IMR-90 (cell line): ENCODE results near the gene GLB1L. TPM values are rescaled to one million over a fixed set of nuclear protein-coding genes. Genes with fewer than 3 reads are reported as not detected.
A peak's percentile ranks its signal among the peaks of the same experiment; 100 is the strongest.

Experiments
- ATAC-seq: fragments of 200-7000 bp; cut with Tn5 transposase; 2 replicates; pipeline ENCODE4 v1.9.1; 2020; ENCODE audit warnings: low read depth, mild to moderate bottlenecking, moderate library complexity
- BruUV-seq: library from RNA; stranded (reverse); fragments of 400-500 nt; replicated peaks from 2 replicates; lab custom pipeline; 2021; lab: Mats Ljungman, UMichigan
- CTCF ChIA-PET: fragments of 300-600 bp; formaldehyde crosslinking; extraction: SDS; loops from one replicate; lab custom pipeline; 2021; ENCODE audit warnings: antibody characterized with exemption; lab: Yijun Ruan, JAX
- POLR2A ChIA-PET: fragments of 300-600 bp; sonication (Branson Sonifier 250); formaldehyde crosslinking; loops from one replicate; lab custom pipeline; 2022; ENCODE audit warnings: antibody characterized with exemption; ENCODE audit not compliant: unreplicated experiment; lab: Charles Lee
- DNase-seq: peaks from one replicate; pipeline ENCODE4 v3.0.0; 2013
- H2AFZ ChIP-seq: replicated peaks from 2 replicates; pipeline ENCODE3; 2013; ENCODE audit warnings: low read length, mild to moderate bottlenecking; ENCODE audit not compliant: poor library complexity
- H2AK5ac ChIP-seq: 2 replicates; pipeline ENCODE4 v1.6.1; 2013; ENCODE audit warnings: low read depth, low read length, inconsistent platforms
- H2AK9ac ChIP-seq: replicated peaks from 2 replicates; pipeline ENCODE3; 2013; ENCODE audit warnings: mild to moderate bottlenecking, low read depth, low read length, moderate library complexity; ENCODE audit not compliant: poor library complexity
- H2BK120ac ChIP-seq: 2 replicates; pipeline ENCODE4 v1.6.1; 2013; ENCODE audit warnings: low read depth, low read length, inconsistent platforms
- H2BK15ac ChIP-seq: 3 replicates; pipeline ENCODE4 v1.6.1; 2013; ENCODE audit warnings: low read depth, low read length, inconsistent platforms
- H2BK20ac ChIP-seq: 2 replicates; pipeline ENCODE4 v1.6.1; 2013; ENCODE audit warnings: low read depth, mild to moderate bottlenecking, inconsistent platforms, low read length, moderate library complexity
- H2BK5ac ChIP-seq: 2 replicates; pipeline ENCODE4 v1.6.1; 2013; ENCODE audit warnings: mild to moderate bottlenecking, low read depth, low read length, inconsistent platforms; ENCODE audit not compliant: poor library complexity, severe bottlenecking
- H3K14ac ChIP-seq: replicated peaks from 2 replicates; pipeline ENCODE4 v1.6.1; 2013; ENCODE audit warnings: low read depth, low read length, inconsistent platforms
- H3K18ac ChIP-seq: 2 replicates; pipeline ENCODE4 v1.6.1; 2013; ENCODE audit warnings: low read depth, low read length, control low read depth
- H3K23ac ChIP-seq: 2 replicates; pipeline ENCODE4 v1.6.1; 2013; ENCODE audit warnings: low read depth, low read length, inconsistent platforms
- H3K27ac ChIP-seq: 2 replicates; pipeline ENCODE4 v1.5.1; 2013; ENCODE audit warnings: mild to moderate bottlenecking, control low read depth, low read length; ENCODE audit not compliant: insufficient read depth
- H3K27me3 ChIP-seq: 2 replicates; pipeline ENCODE4 v1.6.1; 2013; ENCODE audit warnings: low read length; ENCODE audit not compliant: control insufficient read depth, insufficient read depth
- H3K36me3 ChIP-seq: 2 replicates; pipeline ENCODE4 v1.6.1; 2013; ENCODE audit warnings: low read length, mixed read lengths; ENCODE audit not compliant: control insufficient read depth, insufficient read depth
- H3K4ac ChIP-seq: 2 replicates; pipeline ENCODE4 v1.6.1; 2013; ENCODE audit warnings: low read depth, low read length, inconsistent platforms
- H3K4me1 ChIP-seq: 2 replicates; pipeline ENCODE4 v1.6.1; 2013; ENCODE audit warnings: low read length, mixed read lengths; ENCODE audit not compliant: control insufficient read depth, insufficient read depth
- H3K4me2 ChIP-seq: 2 replicates; pipeline ENCODE4 v1.6.1; 2013; ENCODE audit warnings: low read depth, mild to moderate bottlenecking, control low read depth, low read length, moderate library complexity
- H3K4me3 ChIP-seq: 2 replicates; pipeline ENCODE4 v1.5.1; 2013; ENCODE audit warnings: low read depth, mild to moderate bottlenecking, control low read depth, low read length, moderate library complexity; ENCODE audit not compliant: insufficient read depth
- H3K56ac ChIP-seq: 2 replicates; pipeline ENCODE4 v1.6.1; 2013; ENCODE audit warnings: low read length, inconsistent platforms; ENCODE audit not compliant: insufficient read depth; ENCODE audit errors: extremely low read depth
- H3K79me1 ChIP-seq, 2 experiments: 2 replicates each; pipeline ENCODE4 v1.6.1; 2013; ENCODE audit warnings: low read length in 2 of 2, inconsistent platforms in 1 of 2, low read depth in 1 of 2
- H3K9ac ChIP-seq: 2 replicates; pipeline ENCODE4 v1.6.1; 2013; ENCODE audit warnings: low read depth, low read length, control low read depth
- H3K9me1 ChIP-seq: 2 replicates; pipeline ENCODE4 v1.6.1; 2013; ENCODE audit warnings: low read length, inconsistent platforms; ENCODE audit not compliant: insufficient read depth
- H3K9me3 ChIP-seq: 2 replicates; pipeline ENCODE4 v1.6.1; 2013; ENCODE audit warnings: low read length; ENCODE audit not compliant: control insufficient read depth, insufficient read depth
- H4K20me1 ChIP-seq: 2 replicates; pipeline ENCODE4 v1.6.1; 2013; ENCODE audit warnings: low read length, inconsistent platforms; ENCODE audit not compliant: insufficient read depth
- H4K5ac ChIP-seq: 2 replicates; pipeline ENCODE4 v1.6.1; 2013; ENCODE audit warnings: mild to moderate bottlenecking, low read depth, low read length, control low read depth
- H4K8ac ChIP-seq, 2 experiments: 2 replicates each; pipeline ENCODE4 v1.6.1; 2013; ENCODE audit warnings: low read depth in 2 of 2, low read length in 2 of 2, control low read depth in 1 of 2, inconsistent platforms in 1 of 2
- H4K91ac ChIP-seq: 2 replicates; pipeline ENCODE4 v1.6.1; 2013; ENCODE audit warnings: low read depth, low read length, inconsistent platforms; ENCODE audit not compliant: insufficient read depth
- CEBPB ChIP-seq: IDR thresholded peaks from 2 replicates; pipeline ENCODE4 v1.6.1; 2012; ENCODE audit warnings: low read depth, low read length, improper control_type of control experiment
- CTCF ChIP-seq: conservative IDR thresholded peaks from 2 replicates; pipeline ENCODE4 v1.5.1; 2012; ENCODE audit warnings: mild to moderate bottlenecking, low read depth, low read length, improper control_type of control experiment
- FOS ChIP-seq: fragments of 150-350 bp; IDR thresholded peaks from 2 replicates; pipeline ENCODE4 v1.6.1; 2016; ENCODE audit warnings: low read depth, low read length
- MXI1 ChIP-seq: IDR thresholded peaks from 2 replicates; pipeline ENCODE4 v1.6.1; 2012; ENCODE audit warnings: low read depth, mild to moderate bottlenecking, low read length, moderate library complexity, borderline replicate concordance
- WGBS, 2 experiments: methylation state at CpG; one replicate each; pipeline versions ENCODE4 v1.1.5 to v1.1.7; 2013; ENCODE audit warnings: missing lambda C conversion rate in 2 of 2; ENCODE audit not compliant: insufficient read length in 1 of 2; ENCODE audit errors: extremely low coverage in 2 of 2; 5-methylcytosine and 5-hydroxymethylcytosine counted together
- dilution Hi-C: fragments of 300-500 bp; cut with HindIII; formaldehyde crosslinking; loops from one replicate; pipeline ENCODE4 v1.14.3; 2018; ENCODE audit warnings: low sequenced_read_pairs; ENCODE audit not compliant: unreplicated experiment
- in situ Hi-C: fragments of 300-500 bp; cut with MboI; formaldehyde crosslinking; loops from 3 replicates; pipeline ENCODE4 v1.14.3; 2019; ENCODE audit warnings: low sequenced_read_pairs, inconsistent platforms, mixed read lengths
- intact Hi-C: fragments of 100-400 bp; cut with micrococcal nuclease; formaldehyde crosslinking; loops from 2 replicates; pipeline ENCODE4 v1.10.0; 2022
- polyA plus RNA-seq, 3 experiments: library from polyadenylated mRNA; depleted of rRNA; stranded (reverse); fragments of >200 nt; gene quantifications; 2 replicates each; pipeline ENCODE4 v1.2.3, GENCODE V29; 2012; ENCODE audit warnings: low replicate concordance in 1 of 3
- total RNA-seq: library from RNA; depleted of rRNA; stranded (reverse); fragments of >200 nt; gene quantifications from 2 replicates; pipeline ENCODE4 v1.2.3, GENCODE V29; 2012

The GLB1L gene
- total and polyA plus RNA-seq, 2 of the 4 experiments (the other 2 are of a cell fraction) = 4.1 to 6.2 TPM

DNA sequence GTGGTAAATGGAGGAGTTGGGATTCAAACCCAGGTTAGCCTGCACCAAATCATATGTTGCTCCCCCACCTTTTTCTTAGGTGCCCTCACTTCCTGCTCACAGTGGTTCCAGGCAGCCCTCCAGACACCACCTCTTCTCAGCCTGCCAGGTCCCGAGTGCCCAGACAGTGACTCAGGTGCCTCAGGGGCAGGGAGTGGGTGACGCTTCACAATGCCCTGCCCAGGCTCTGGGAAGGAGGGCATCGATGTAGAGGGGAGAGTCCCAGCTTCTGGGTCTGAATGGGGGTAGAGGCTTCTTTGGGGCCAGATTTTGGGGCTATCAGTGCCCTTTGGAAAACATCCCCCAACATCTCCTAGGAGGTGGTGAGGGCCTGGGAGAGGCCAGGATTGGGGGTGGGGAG, 28.7 kb upstream of the GLB1L start:
- TF ChIP-seq FOS (0 out of 2 replicates have a peak, but pooled peaks have one; percentile 14), MXI1 (no peak), CEBPB (no peak), CTCF (no peak)
- Histone ChIP-seq H3K9ac (peak overlapping the region; percentile 10; the same call in 1 of the 2 replicates), H2BK5ac (peak overlapping the region; percentile 84), H4K5ac (peak overlapping the region; percentile 75; the same call in 1 of the 2 replicates), H2BK20ac (peak overlapping the region; percentile 47), H3K4me3 (no peak overlapping the region), H4K8ac (peak overlapping the region; percentile 2 to 65; a peak in 3 of 4 replicates), H3K56ac (no peak overlapping the region), H3K9me3 (no peaks in the 10 kb centered on the region), H3K23ac (peak overlapping the region; percentile 21), H2AFZ (peak overlapping the region; percentile 82), H3K18ac (peak overlapping the region; percentile 68), H3K36me3 (no peaks in the 10 kb centered on the region), H4K91ac (peak overlapping the region; percentile 84), H3K14ac (peak overlapping the region; percentile 44), H2AK9ac (peak overlapping the region; percentile 94), H3K9me1 (peaks cover 13% of the 10 kb centered on the region), H3K27me3 (peaks cover 7% of the 10 kb centered on the region; the same call in 1 of the 2 replicates), H2BK120ac (peak overlapping the region; percentile 87), H4K20me1 (no peaks in the 10 kb centered on the region), H3K4me2 (no peak overlapping the region), H3K27ac (peak overlapping the region; percentile 69; the same call in 1 of the 2 replicates), H2AK5ac (peak overlapping the region; percentile 87), H3K4ac (peak overlapping the region; percentile 77), H2BK15ac (peak overlapping the region; percentile 68; the same call in 2 of the 3 replicates), H3K79me1 (no peaks in the 10 kb centered on the region; a peak in 1 of 4 replicates), H3K4me1 (peaks cover 20% of the 10 kb centered on the region)
- intact Hi-C loops (no loop called here), dilution Hi-C loops (no loop called here), in situ Hi-C loops (no loop called here)
- CTCF ChIA-PET = interaction anchor here (1.2 kb wide), 1 partner anchor 21 kb away, joined by 6 read pairs; no protein-coding TSS in a partner anchor
- POLR2A ChIA-PET = no interaction called here
- ATAC-seq (no peak), DNase-seq (no peak)
- WGBS, 2 experiments = no CpG with 5 or more reads among the region's 3 CpGs
- no TSS peak for BruUV-seq
